Vagina (tissue), 2 donors: ENCODE data around the gene UBE2L3. TPM values are rescaled to one million over a fixed set of nuclear protein-coding genes. Genes with fewer than 3 reads are reported as not detected.
"Not testable (repeated sequence)": the region's sequence is repeated elsewhere in the genome, so short reads cannot be mapped to it uniquely, and the experiment has no call there.

Experiments
- DNase-seq, 2 donors: peaks; one replicate each; pipeline ENCODE4 v3.0.0-alpha.2; 2017; ENCODE audit errors: extremely low spot score in 2 of 2
- H3K27ac ChIP-seq: fragments of 200-600 bp; sonication (generic); one replicate; pipeline ENCODE4 v1.5.1; 2019
- H3K27me3 ChIP-seq: fragments of 200-600 bp; sonication (generic); one replicate; pipeline ENCODE4 v1.5.1; 2019
- H3K36me3 ChIP-seq, 2 donors: fragments of 200-600 bp; sonication (generic); one replicate each; pipeline ENCODE4 v1.5.1; 2017 to 2019
- H3K4me1 ChIP-seq: fragments of 200-600 bp; sonication (generic); one replicate; pipeline ENCODE4 v1.5.1; 2019
- H3K4me3 ChIP-seq, 2 donors: fragments of 200-600 bp; sonication (generic); 1 replicate in 1 of 2; 2 replicates in 1 of 2; pipeline ENCODE4 v1.5.1; 2016 to 2019
- H3K9me3 ChIP-seq: fragments of 200-600 bp; sonication (generic); one replicate; pipeline ENCODE4 v1.5.1; 2019
- CTCF ChIP-seq, 3 experiments: fragments of 450-650 bp in 2 of 3; fragments of 200-600 bp in 1 of 3; sonication (generic) in 1 of 3; IDR thresholded peaks; one replicate each; pipeline ENCODE4 v1.5.1; 2017 to 2019; ENCODE audit warnings: antibody characterized with exemption in 3 of 3, mild to moderate bottlenecking in 2 of 3, moderate library complexity in 2 of 3
- POLR2A ChIP-seq, 2 donors: fragments of 450-650 bp; IDR thresholded peaks; one replicate each; pipeline ENCODE4 v1.6.1; 2017; ENCODE audit warnings: antibody characterized with exemption in 2 of 2, mild to moderate bottlenecking in 2 of 2, moderate library complexity in 2 of 2
- POLR2AphosphoS5 ChIP-seq, 2 donors: sonication (generic); formaldehyde crosslinking; IDR thresholded peaks; one replicate each; pipeline ENCODE4 v1.9.0; 2017; ENCODE audit warnings: antibody characterized with exemption in 2 of 2, mild to moderate bottlenecking in 2 of 2, low read depth in 1 of 2; ENCODE audit not compliant: insufficient read depth in 1 of 2
- intact Hi-C: fragments of 100-400 bp; cut with DNase I; formaldehyde crosslinking; loops from one replicate; pipeline ENCODE4 v1.15.1; 2023
- total RNA-seq: library from RNA; depleted of rRNA; stranded (reverse); fragments of >200 nt; gene quantifications from one replicate; pipeline ENCODE4 v1.2.3, GENCODE V29; 2016

Gene UBE2L3
- total RNA-seq, 1 donor from 2014 or later, result 32.7 TPM

- H3K27ac ChIP-seq, result no peak overlapping the region
- intact Hi-C loops, result no loop called here
- H3K9me3 ChIP-seq, result no peaks in the 10 kb centered on the region
- no peak for DNase-seq
- peaks cover 0 to 34% of the 10 kb centered on the region in 2 donors for H3K36me3 ChIP-seq
- H3K4me1 ChIP-seq, result peaks cover 8% of the 10 kb centered on the region
- H3K27me3 ChIP-seq, result no peaks in the 10 kb centered on the region
- H3K4me3 ChIP-seq, result no peak overlapping the region
- TF ChIP-seq CTCF (IDR thresholded peaks at IDR 0.05), result no peak
- TF ChIP-seq POLR2A (IDR thresholded peaks at IDR 0.05), result no peak
- TF ChIP-seq POLR2AphosphoS5 (IDR thresholded peaks at IDR 0.05; ENCODE audit: insufficient read depth in 1 of 2, low read depth in 1 of 2), result no peak
Observed at GRCh38 chr22:21615731-21616130, 48.2 kb downstream of the UBE2L3 start.

GRCh38 chr22:21617337-21617736, 49.8 kb downstream of the UBE2L3 start:
- H3K9me3 ChIP-seq, DNase-seq, H3K4me3 ChIP-seq, H3K27ac ChIP-seq, intact Hi-C loops, H3K27me3 ChIP-seq: not testable (repeated sequence)
- Histone ChIP-seq H3K4me1 (peaks cover 20% of the 10 kb centered on the region), H3K36me3 (peaks cover 0 to 20% of the 10 kb centered on the region in 2 donors)

GRCh38 chr22:21621025-21621424, 53.5 kb downstream of the UBE2L3 start:
- no peaks in the 10 kb centered on the region for H3K9me3 ChIP-seq
- TF ChIP-seq POLR2AphosphoS5 (IDR thresholded peaks at IDR 0.05; ENCODE audit: insufficient read depth in 1 of 2, low read depth in 1 of 2) (no peak), POLR2A (IDR thresholded peaks at IDR 0.05) (no peak), CTCF (IDR thresholded peaks at IDR 0.05) (no peak)
- H3K36me3 ChIP-seq, result no peaks in the 10 kb centered on the region
- DNase-seq, result no peak
- intact Hi-C loops, result no loop called here
- H3K4me1 ChIP-seq, result peaks cover 46% of the 10 kb centered on the region
- no peaks in the 10 kb centered on the region for H3K27me3 ChIP-seq
- no peak overlapping the region for H3K27ac ChIP-seq
- H3K4me3 ChIP-seq, result no peak overlapping the region

GRCh38 chr22:21622011-21622918, 54.8 kb downstream of the UBE2L3 start:
- no peak for DNase-seq
- no peak overlapping the region for H3K27ac ChIP-seq
- peaks cover 59% of the 10 kb centered on the region for H3K4me1 ChIP-seq
- intact Hi-C loops, result no loop called here
- H3K4me3 ChIP-seq, result no peak overlapping the region
- no peak for TF ChIP-seq POLR2A (IDR thresholded peaks at IDR 0.05)
- no peak for TF ChIP-seq POLR2AphosphoS5 (IDR thresholded peaks at IDR 0.05; ENCODE audit: insufficient read depth in 1 of 2, low read depth in 1 of 2)
- TF ChIP-seq CTCF (IDR thresholded peaks at IDR 0.05), result no peak
- H3K36me3 ChIP-seq, result no peaks in the 10 kb centered on the region
- H3K9me3 ChIP-seq, result no peaks in the 10 kb centered on the region
- H3K27me3 ChIP-seq, result no peaks in the 10 kb centered on the region

GRCh38 chr22:21622919-21623647, 55.6 kb downstream of the UBE2L3 start:
- TF ChIP-seq POLR2A (IDR thresholded peaks at IDR 0.05), result no peak
- no peak for TF ChIP-seq POLR2AphosphoS5 (IDR thresholded peaks at IDR 0.05; ENCODE audit: insufficient read depth in 1 of 2, low read depth in 1 of 2)
- TF ChIP-seq CTCF (IDR thresholded peaks at IDR 0.05), result no peak
- intact Hi-C loops, result no loop called here
- H3K9me3 ChIP-seq, result no peaks in the 10 kb centered on the region
- peaks cover 0 to 3% of the 10 kb centered on the region in 2 donors for H3K36me3 ChIP-seq
- no peak overlapping the region for H3K4me3 ChIP-seq
- H3K4me1 ChIP-seq, result peaks cover 62% of the 10 kb centered on the region
- H3K27ac ChIP-seq, result no peak overlapping the region
- no peaks in the 10 kb centered on the region for H3K27me3 ChIP-seq
- DNase-seq, result no peak
